ENCODE data around the gene ABHD5. TPM values are rescaled to one million over a fixed set of nuclear protein-coding genes. Genes with fewer than 3 reads are reported as not detected.

Gene ABHD5
- total and polyA plus RNA-seq, 2 donors from 2014 or later = 19.0 to 21.1 TPM

- TF ChIP-seq, protein P1, sequence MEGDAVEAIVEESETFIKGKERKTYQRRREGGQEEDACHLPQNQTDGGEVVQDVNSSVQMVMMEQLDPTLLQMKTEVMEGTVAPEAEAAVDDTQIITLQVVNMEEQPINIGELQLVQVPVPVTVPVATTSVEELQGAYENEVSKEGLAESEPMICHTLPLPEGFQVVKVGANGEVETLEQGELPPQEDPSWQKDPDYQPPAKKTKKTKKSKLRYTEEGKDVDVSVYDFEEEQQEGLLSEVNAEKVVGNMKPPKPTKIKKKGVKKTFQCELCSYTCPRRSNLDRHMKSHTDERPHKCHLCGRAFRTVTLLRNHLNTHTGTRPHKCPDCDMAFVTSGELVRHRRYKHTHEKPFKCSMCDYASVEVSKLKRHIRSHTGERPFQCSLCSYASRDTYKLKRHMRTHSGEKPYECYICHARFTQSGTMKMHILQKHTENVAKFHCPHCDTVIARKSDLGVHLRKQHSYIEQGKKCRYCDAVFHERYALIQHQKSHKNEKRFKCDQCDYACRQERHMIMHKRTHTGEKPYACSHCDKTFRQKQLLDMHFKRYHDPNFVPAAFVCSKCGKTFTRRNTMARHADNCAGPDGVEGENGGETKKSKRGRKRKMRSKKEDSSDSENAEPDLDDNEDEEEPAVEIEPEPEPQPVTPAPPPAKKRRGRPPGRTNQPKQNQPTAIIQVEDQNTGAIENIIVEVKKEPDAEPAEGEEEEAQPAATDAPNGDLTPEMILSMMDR (IDR thresholded peaks at IDR 0.05; ENCODE audit: borderline replicate concordance, extremely low read depth, insufficient read depth) = no peak
These were observed 73.3 kb downstream of the ABHD5 start for GRCh38 chr3:43764056-43764455.

DNA sequence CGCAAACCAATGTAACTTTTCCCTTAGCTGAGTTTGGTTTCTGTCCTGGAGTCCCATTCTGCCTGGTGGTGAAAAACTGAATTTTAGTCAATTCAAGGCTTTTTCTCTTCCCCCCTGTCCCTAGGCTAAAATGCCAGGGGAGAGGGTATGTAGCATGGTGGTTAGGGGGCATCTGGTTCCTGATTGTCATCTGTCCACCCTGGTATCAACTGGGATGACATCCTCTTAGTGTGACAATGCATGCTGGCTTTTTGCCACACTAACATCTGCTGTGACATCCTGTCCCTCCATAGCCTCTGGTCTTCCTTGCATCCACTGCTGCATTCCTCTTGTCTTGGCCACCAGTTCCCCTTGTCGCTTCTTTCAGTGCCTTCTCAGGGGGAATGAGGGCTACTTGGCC, 73.7 kb downstream of the ABHD5 start:
- intact Hi-C loops (cut with DNase I) = no loop called here
- H3K27ac ChIP-seq (ENCODE audit: low read depth in 2 of 2, low read length in 2 of 2) = no peak overlapping the region
- DNase-seq = no peak
- H3K36me3 ChIP-seq (ENCODE audit: control insufficient read depth in 2 of 3, insufficient read depth in 3 of 3, low read length in 3 of 3) = no peaks in the 10 kb centered on the region
- H3K9me3 ChIP-seq (ENCODE audit: control insufficient read depth in 2 of 3, insufficient read depth in 1 of 3, low read length in 3 of 3) = no peaks in the 10 kb centered on the region
- no peak for FAIRE-seq
- TF ChIP-seq, protein P1 (IDR thresholded peaks at IDR 0.05; ENCODE audit: borderline replicate concordance, extremely low read depth, insufficient read depth) = no peak
- H3K27me3 ChIP-seq (ENCODE audit: control insufficient read depth, insufficient read depth, low read length) = no peaks in the 10 kb centered on the region
- peaks cover 0 to 9% (median 9%) of the 10 kb centered on the region in 3 donors for H3K4me1 ChIP-seq (ENCODE audit: control insufficient read depth in 2 of 3, insufficient read depth in 2 of 3, low read depth in 1 of 3, low read length in 3 of 3)
- H3K4me3 ChIP-seq (ENCODE audit: low read length in 3 of 3) = no peak overlapping the region
- no peak overlapping the region for H3K9ac ChIP-seq (ENCODE audit: low read length in 3 of 3)

More at GRCh38 chr3:43764056-43764455, 73.3 kb downstream of the ABHD5 start:
- no peak for DNase-seq
- H3K4me3 ChIP-seq (ENCODE audit: low read length in 3 of 3) = no peak overlapping the region
- no peak overlapping the region for H3K27ac ChIP-seq (ENCODE audit: low read depth in 2 of 2, low read length in 2 of 2)
- peaks cover 0 to 9% (median 6%) of the 10 kb centered on the region in 3 donors for H3K4me1 ChIP-seq (ENCODE audit: control insufficient read depth in 2 of 3, insufficient read depth in 2 of 3, low read depth in 1 of 3, low read length in 3 of 3)
- no peak for FAIRE-seq
- H3K9me3 ChIP-seq (ENCODE audit: control insufficient read depth in 2 of 3, insufficient read depth in 1 of 3, low read length in 3 of 3) = no peaks in the 10 kb centered on the region
- no peaks in the 10 kb centered on the region for H3K36me3 ChIP-seq (ENCODE audit: control insufficient read depth in 2 of 3, insufficient read depth in 3 of 3, low read length in 3 of 3)
- no peaks in the 10 kb centered on the region for H3K27me3 ChIP-seq (ENCODE audit: control insufficient read depth, insufficient read depth, low read length)
- H3K9ac ChIP-seq (ENCODE audit: low read length in 3 of 3) = no peak overlapping the region
- intact Hi-C loops (cut with DNase I) = no loop called here

- Histone ChIP-seq H3K4me1 (ENCODE audit: control insufficient read depth in 2 of 3, insufficient read depth in 2 of 3, low read depth in 1 of 3, low read length in 3 of 3) (peaks cover 0 to 14% (median 13%) of the 10 kb centered on the region in 3 donors), H3K9ac (ENCODE audit: low read length in 3 of 3) (no peak overlapping the region), H3K4me3 (ENCODE audit: low read length in 3 of 3) (no peak overlapping the region), H3K36me3 (ENCODE audit: control insufficient read depth in 2 of 3, insufficient read depth in 3 of 3, low read length in 3 of 3) (no peaks in the 10 kb centered on the region), H3K27me3 (ENCODE audit: control insufficient read depth, insufficient read depth, low read length) (no peaks in the 10 kb centered on the region), H3K9me3 (ENCODE audit: control insufficient read depth in 2 of 3, insufficient read depth in 1 of 3, low read length in 3 of 3) (no peaks in the 10 kb centered on the region), H3K27ac (ENCODE audit: low read depth in 2 of 2, low read length in 2 of 2) (no peak overlapping the region)
- intact Hi-C loops (cut with DNase I) = no loop called here
- TF ChIP-seq, protein P1 (IDR thresholded peaks at IDR 0.05; ENCODE audit: borderline replicate concordance, extremely low read depth, insufficient read depth) = no peak
- FAIRE-seq = no peak
- peak in 3 of 5 donors; percentile 29 to 77 (median 74) for DNase-seq
These were observed 74.8 kb downstream of the ABHD5 start for GRCh38 chr3:43765521-43765971.

All from kidney (tissue), 14 donors.